HepG2 (cell line): ENCODE results near the gene NOCT. TPM values are rescaled to one million over a fixed set of nuclear protein-coding genes. Genes with fewer than 3 reads are reported as not detected.

Experiments
- ATAC-seq: fragments of 200-7000 bp; cut with Tn5 transposase; 3 replicates; pipeline ENCODE4 v1.9.1; 2020; ENCODE audit warnings: mild to moderate bottlenecking, moderate library complexity
- BruUV-seq: library from RNA; stranded (reverse); fragments of 400-500 nt; replicated peaks from 2 replicates; lab custom pipeline; 2021; lab: Mats Ljungman, UMichigan
- CTCF ChIA-PET: fragments of 300-600 bp; formaldehyde crosslinking; extraction: SDS; loops from one replicate; lab custom pipeline; 2021; ENCODE audit warnings: low total read pairs, inconsistent platforms, low intra/inter-chr PET ratio; lab: Yijun Ruan, JAX
- POLR2A ChIA-PET: fragments of 350-600 bp; sonication (Branson Sonifier 250); formaldehyde crosslinking; loops from one replicate; lab custom pipeline; 2020; ENCODE audit warnings: antibody characterized with exemption, inconsistent platforms; lab: Yijun Ruan, JAX
- DNase-seq: peaks from one replicate; pipeline ENCODE4 v3.0.0-alpha.2; 2015; ENCODE audit warnings: low spot score
- FAIRE-seq: peaks from 3 replicates; lab custom pipeline; 2011; peaks lifted over from hg19 to GRCh38; lab: Jason Lieb, UNC
- H2AFZ ChIP-seq: one replicate; pipeline ENCODE4 v1.6.1; 2011; ENCODE audit warnings: low read length, inconsistent platforms
- H3K27ac ChIP-seq: fragments of 300-600 bp; 3 replicates; pipeline ENCODE4 v1.8.0; 2011; ENCODE audit warnings: mixed run types, mild to moderate bottlenecking, mixed read lengths, low read length, inconsistent platforms; ENCODE audit not compliant: insufficient read depth; ENCODE audit errors: extremely low read length
- H3K27me3 ChIP-seq, 2 experiments: fragments of 200-600 bp in 1 of 2; 2 replicates in 1 of 2; 3 replicates in 1 of 2; pipeline versions ENCODE4 v1.6.0 to v1.8.0; 2011; ENCODE audit warnings: low read length in 2 of 2, mild to moderate bottlenecking in 2 of 2, moderate library complexity in 2 of 2, inconsistent platforms in 1 of 2; ENCODE audit not compliant: insufficient read depth in 2 of 2, control insufficient read depth in 1 of 2
- H3K36me3 ChIP-seq, 2 experiments: fragments of 200-600 bp in 1 of 2; replicated peaks in 1 of 2; 2 replicates in 1 of 2; 3 replicates in 1 of 2; pipeline versions ENCODE4 v1.5.1 to v1.8.0; 2011; ENCODE audit warnings: low read length in 2 of 2, inconsistent platforms in 1 of 2; ENCODE audit not compliant: insufficient read depth in 2 of 2, control insufficient read depth in 1 of 2
- H3K4me1 ChIP-seq: 2 replicates; pipeline ENCODE4 v1.5.1; 2012; ENCODE audit warnings: low read length, inconsistent platforms; ENCODE audit not compliant: insufficient read depth
- H3K4me2 ChIP-seq: 2 replicates; pipeline ENCODE4 v1.6.0; 2011; ENCODE audit warnings: low read depth, low read length, inconsistent platforms
- H3K4me3 ChIP-seq, 3 experiments: fragments of 200-600 bp in 1 of 3; sonication (generic), shearing (Covaris generic) in 1 of 3; replicated peaks in 1 of 3; 2 replicates each; pipeline ENCODE4 v1.5.1; 2011 to 2016; ENCODE audit warnings: low read length in 3 of 3, inconsistent platforms in 2 of 3, low read depth in 2 of 3, mild to moderate bottlenecking in 2 of 3, control low read depth in 1 of 3, mixed read lengths in 1 of 3; ENCODE audit not compliant: insufficient read depth in 1 of 3
- H3K79me2 ChIP-seq: one replicate; pipeline ENCODE4 v1.6.1; 2011; ENCODE audit warnings: low read length, inconsistent platforms; ENCODE audit not compliant: insufficient read depth
- H3K9ac ChIP-seq: 2 replicates; pipeline ENCODE4 v1.6.0; 2011; ENCODE audit warnings: mild to moderate bottlenecking, low read depth, low read length, inconsistent platforms; ENCODE audit not compliant: insufficient read depth
- H3K9me3 ChIP-seq: 2 replicates; pipeline ENCODE4 v1.5.1; 2012; ENCODE audit warnings: mild to moderate bottlenecking, low read length
- H4K20me1 ChIP-seq: 2 replicates; pipeline ENCODE4 v1.6.0; 2011; ENCODE audit warnings: inconsistent platforms, mild to moderate bottlenecking, low read length, moderate library complexity; ENCODE audit not compliant: insufficient read depth
- GZF1 ChIP-seq: sonication (generic); formaldehyde crosslinking; IDR thresholded peaks from 2 replicates; pipeline ENCODE4 v1.5.1; 2020; ENCODE audit warnings: mild to moderate bottlenecking, missing genetic modification reagents
- MAFK ChIP-seq, 2 experiments: IDR thresholded peaks in 1 of 2; conservative IDR thresholded peaks in 1 of 2; 2 replicates each; pipeline ENCODE4 v1.6.1; 2011; ENCODE audit warnings: improper control_type of control experiment in 2 of 2, low read length in 2 of 2
- PCBP2 ChIP-seq: fragments of 200-400 bp; formaldehyde crosslinking; optimal IDR thresholded peaks from 2 replicates; pipeline ENCODE3; 2018; ENCODE audit warnings: low read length, low read depth; ENCODE audit not compliant: poor library complexity, severe bottlenecking
- PHF20 ChIP-seq: sonication (generic); formaldehyde crosslinking; IDR thresholded peaks from 2 replicates; pipeline ENCODE4 v1.5.0; 2020; ENCODE audit warnings: mild to moderate bottlenecking, missing genetic modification reagents
- RBAK ChIP-seq: sonication (generic); formaldehyde crosslinking; IDR thresholded peaks from 2 replicates; pipeline ENCODE4 v1.5.1; 2020; ENCODE audit warnings: mild to moderate bottlenecking, missing genetic modification reagents
- SCMH1 ChIP-seq: sonication (generic); formaldehyde crosslinking; IDR thresholded peaks from 2 replicates; pipeline ENCODE4 v1.9.0; 2021; ENCODE audit warnings: missing genetic modification reagents, mild to moderate bottlenecking, borderline replicate concordance
- TBL1XR1 ChIP-seq: fragments of 150-350 bp; IDR thresholded peaks from 2 replicates; pipeline ENCODE4 v1.6.1; 2014; ENCODE audit warnings: borderline replicate concordance, low read length; ENCODE audit not compliant: partially characterized antibody
- TCF7L2 ChIP-seq: IDR thresholded peaks from 2 replicates; pipeline ENCODE4 v1.6.1; 2011; ENCODE audit warnings: mild to moderate bottlenecking, low read depth, low read length, moderate library complexity
- ZNF12 ChIP-seq: sonication (generic); formaldehyde crosslinking; IDR thresholded peaks from 2 replicates; pipeline ENCODE4 v1.5.0; 2020; ENCODE audit warnings: missing genetic modification reagents
- ZNF329 ChIP-seq: sonication (generic); formaldehyde crosslinking; IDR thresholded peaks from 2 replicates; pipeline ENCODE4 v1.9.0; 2021; ENCODE audit warnings: low read depth, mild to moderate bottlenecking, missing genetic modification reagents
- ZNF713 ChIP-seq: sonication (generic); formaldehyde crosslinking; IDR thresholded peaks from 2 replicates; pipeline ENCODE4 v1.4.0; 2020; ENCODE audit warnings: mild to moderate bottlenecking, missing genetic modification reagents
- ZNF788 ChIP-seq: sonication (generic); formaldehyde crosslinking; IDR thresholded peaks from 2 replicates; pipeline ENCODE4 v1.5.0; 2020; ENCODE audit warnings: mild to moderate bottlenecking, missing genetic modification reagents, borderline replicate concordance
- in situ Hi-C: cut with HindIII; loops from 2 replicates; pipeline ENCODE4 v1.10.0; 2017; ENCODE audit warnings: low pct_unique_long_range_greater_than_20kb; ENCODE audit not compliant: extremely low pct_ligation_motif_present
- intact Hi-C: fragments of 100-400 bp; cut with micrococcal nuclease; formaldehyde crosslinking; loops from one replicate; pipeline ENCODE4 v1.10.0; 2022; ENCODE audit not compliant: unreplicated experiment
- polyA plus RNA-seq, 8 experiments: library from polyadenylated mRNA; depleted of rRNA in 3 of 8; stranded (reverse) in 7 of 8; unstranded in 1 of 8; fragments of >200 nt; fragmentation: Illumina TruSeq in 4 of 8; extraction: Trizol in 4 of 8; gene quantifications; 2 replicates each; pipeline versions ENCODE4 v1.2.1 to v1.2.3, GENCODE V29; 2011 to 2016; ENCODE audit warnings: low read depth in 4 of 8, missing spikeins in 1 of 8, mixed read lengths in 1 of 8; ENCODE audit not compliant: insufficient read depth in 1 of 8
- total RNA-seq, 5 experiments: library from RNA; depleted of rRNA; stranded (reverse); fragments of >200 nt; fragmentation: Illumina TruSeq; extraction: Trizol; gene quantifications; 2 replicates each; pipeline ENCODE4 v1.2.3, GENCODE V29; 2016; ENCODE audit warnings: low read depth in 1 of 5
- TF ChIP-seq, protein P1 (sequence below): IDR thresholded peaks from 2 replicates; pipeline ENCODE4 v1.6.1; 2016; ENCODE audit warnings: mild to moderate bottlenecking
- TF ChIP-seq, protein P2 (sequence below): sonication (generic); formaldehyde crosslinking; IDR thresholded peaks from 2 replicates; pipeline ENCODE4 v1.4.0; 2020; ENCODE audit warnings: missing genetic modification reagents, mild to moderate bottlenecking, borderline replicate concordance

The NOCT gene
- total and polyA plus RNA-seq, 2 of the 13 experiments (the other 11 are each of a cell fraction or from before 2014, with no cell fraction given), result 3.6 to 13.1 TPM

DNA sequence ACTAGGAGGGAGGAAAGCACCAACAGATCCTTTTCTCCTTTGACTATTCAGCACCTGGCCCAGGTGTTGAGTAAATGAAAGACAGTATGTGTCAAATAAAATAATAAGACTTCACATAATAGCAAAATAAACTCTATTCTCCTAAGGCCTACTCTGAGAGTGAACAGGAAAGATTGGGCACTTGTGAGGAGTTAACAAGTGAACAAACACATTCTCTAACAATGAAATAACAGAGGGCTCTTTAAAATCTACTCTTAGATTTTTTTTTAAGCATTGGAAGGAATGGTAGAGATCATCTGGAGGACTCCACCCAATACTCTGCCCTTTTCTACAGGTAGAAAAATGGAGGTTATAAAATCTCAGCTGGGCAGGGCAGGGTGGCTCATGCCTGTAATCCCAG, 39.1 kb upstream of the NOCT start:
- intact Hi-C loops, result no loop called here
- Histone ChIP-seq H3K4me3 (no peak overlapping the region), H3K4me1 (peaks cover 66% of the 10 kb centered on the region), H3K36me3 (no peaks in the 10 kb centered on the region), H3K27ac (no peak overlapping the region), H3K4me2 (no peak overlapping the region), H3K9me3 (no peaks in the 10 kb centered on the region), H4K20me1 (no peaks in the 10 kb centered on the region), H3K27me3 (no peaks in the 10 kb centered on the region), H2AFZ (no peak overlapping the region), H3K79me2 (no peaks in the 10 kb centered on the region), H3K9ac (no peak overlapping the region)
- FAIRE-seq (no peak), DNase-seq (no peak), ATAC-seq (no peak)
- no TSS peak for BruUV-seq
- CTCF ChIA-PET, result no interaction called here
- POLR2A ChIA-PET, result no interaction called here
- in situ Hi-C loops, result no loop called here
- no peak for TF ChIP-seq ZNF713 (CRISPR knock-in tag)
- no peak for TF ChIP-seq RBAK (CRISPR knock-in tag)
- TF ChIP-seq, protein P1, sequence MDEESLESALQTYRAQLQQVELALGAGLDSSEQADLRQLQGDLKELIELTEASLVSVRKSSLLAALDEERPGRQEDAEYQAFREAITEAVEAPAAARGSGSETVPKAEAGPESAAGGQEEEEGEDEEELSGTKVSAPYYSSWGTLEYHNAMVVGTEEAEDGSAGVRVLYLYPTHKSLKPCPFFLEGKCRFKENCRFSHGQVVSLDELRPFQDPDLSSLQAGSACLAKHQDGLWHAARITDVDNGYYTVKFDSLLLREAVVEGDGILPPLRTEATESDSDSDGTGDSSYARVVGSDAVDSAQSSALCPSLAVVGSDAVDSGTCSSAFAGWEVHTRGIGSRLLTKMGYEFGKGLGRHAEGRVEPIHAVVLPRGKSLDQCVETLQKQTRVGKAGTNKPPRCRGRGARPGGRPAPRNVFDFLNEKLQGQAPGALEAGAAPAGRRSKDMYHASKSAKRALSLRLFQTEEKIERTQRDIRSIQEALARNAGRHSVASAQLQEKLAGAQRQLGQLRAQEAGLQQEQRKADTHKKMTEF (CRISPR knock-in tag), result no peak
- no peak for TF ChIP-seq GZF1 (CRISPR knock-in tag)
- TF ChIP-seq, protein P2, sequence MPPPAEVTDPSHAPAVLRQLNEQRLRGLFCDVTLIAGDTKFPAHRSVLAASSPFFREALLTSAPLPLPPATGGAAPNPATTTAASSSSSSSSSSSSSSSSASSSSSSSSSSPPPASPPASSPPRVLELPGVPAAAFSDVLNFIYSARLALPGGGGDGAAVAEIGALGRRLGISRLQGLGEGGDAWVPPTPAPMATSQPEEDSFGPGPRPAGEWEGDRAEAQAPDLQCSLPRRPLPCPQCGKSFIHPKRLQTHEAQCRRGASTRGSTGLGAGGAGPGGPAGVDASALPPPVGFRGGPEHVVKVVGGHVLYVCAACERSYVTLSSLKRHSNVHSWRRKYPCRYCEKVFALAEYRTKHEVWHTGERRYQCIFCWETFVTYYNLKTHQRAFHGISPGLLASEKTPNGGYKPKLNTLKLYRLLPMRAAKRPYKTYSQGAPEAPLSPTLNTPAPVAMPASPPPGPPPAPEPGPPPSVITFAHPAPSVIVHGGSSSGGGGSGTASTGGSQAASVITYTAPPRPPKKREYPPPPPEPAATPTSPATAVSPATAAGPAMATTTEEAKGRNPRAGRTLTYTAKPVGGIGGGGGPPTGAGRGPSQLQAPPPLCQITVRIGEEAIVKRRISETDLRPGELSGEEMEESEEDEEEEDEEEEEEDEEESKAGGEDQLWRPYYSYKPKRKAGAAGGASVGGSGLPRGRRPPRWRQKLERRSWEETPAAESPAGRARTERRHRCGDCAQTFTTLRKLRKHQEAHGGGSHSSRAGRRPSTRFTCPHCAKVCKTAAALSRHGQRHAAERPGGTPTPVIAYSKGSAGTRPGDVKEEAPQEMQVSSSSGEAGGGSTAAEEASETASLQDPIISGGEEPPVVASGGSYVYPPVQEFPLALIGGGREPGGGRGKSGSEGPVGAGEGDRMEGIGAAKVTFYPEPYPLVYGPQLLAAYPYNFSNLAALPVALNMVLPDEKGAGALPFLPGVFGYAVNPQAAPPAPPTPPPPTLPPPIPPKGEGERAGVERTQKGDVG, result no peak
- TF ChIP-seq ZNF12 (CRISPR knock-in tag), result no peak
- TF ChIP-seq MAFK (conservative IDR thresholded peaks at IDR 0.05 in 1 of 2, IDR thresholded peaks at IDR 0.05 in 1 of 2; ENCODE audit: low read length in 2 of 2), result no peak
- no peak for TF ChIP-seq TBL1XR1
- no peak for TF ChIP-seq SCMH1 (CRISPR knock-in tag)
- no peak for TF ChIP-seq ZNF329 (CRISPR knock-in tag)
- no peak for TF ChIP-seq ZNF788
- TF ChIP-seq PCBP2, result no peak
- no peak for TF ChIP-seq PHF20 (CRISPR knock-in tag)
- TF ChIP-seq TCF7L2, result no peak
